IMR-90 (cell line): ENCODE data around the gene SRSF7.

Source experiments
- BHLHE40 ChIP-seq: fragments of 150-350 bp; IDR thresholded peaks from 2 replicates; pipeline ENCODE4 v1.6.1; 2016; ENCODE audit warnings: mild to moderate bottlenecking, low read depth, low read length
- FOS ChIP-seq: fragments of 150-350 bp; IDR thresholded peaks from 2 replicates; pipeline ENCODE4 v1.6.1; 2016; ENCODE audit warnings: low read depth, low read length
- MXI1 ChIP-seq: IDR thresholded peaks from 2 replicates; pipeline ENCODE4 v1.6.1; 2012; ENCODE audit warnings: low read depth, mild to moderate bottlenecking, low read length, moderate library complexity, borderline replicate concordance
- POLR2A ChIP-seq: IDR thresholded peaks from 2 replicates; pipeline ENCODE4 v1.6.1; 2012; ENCODE audit warnings: mild to moderate bottlenecking, low read depth, low read length
- TF ChIP-seq, protein P1 (sequence below): conservative IDR thresholded peaks from 2 replicates; pipeline ENCODE4 v1.5.1; 2012; ENCODE audit warnings: mild to moderate bottlenecking, low read depth, low read length, improper control_type of control experiment
- TF ChIP-seq, protein P2 (sequence below): fragments of 150-350 bp; IDR thresholded peaks from 2 replicates; pipeline ENCODE4 v1.6.1; 2016; ENCODE audit warnings: low read depth, mild to moderate bottlenecking, low read length, moderate library complexity, borderline replicate concordance

DNA sequence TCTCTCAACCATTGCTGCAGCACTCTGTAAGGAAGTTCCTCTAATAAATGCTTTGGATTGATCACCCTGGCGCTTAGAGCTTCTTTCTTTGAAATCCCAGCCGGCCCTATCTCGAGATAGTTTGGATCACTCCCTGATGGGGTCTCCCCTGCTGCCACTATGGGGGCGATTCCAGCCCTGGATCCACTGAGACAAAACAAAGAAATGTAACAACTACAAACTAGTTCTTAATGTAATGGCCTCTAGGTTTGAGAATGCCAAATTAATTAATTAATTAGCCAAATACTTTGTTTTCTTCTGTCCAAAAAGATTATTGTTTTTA lies 15.2 kb downstream of the SRSF7 start:
- TF ChIP-seq BHLHE40 = no peak
- TF ChIP-seq, protein P1, sequence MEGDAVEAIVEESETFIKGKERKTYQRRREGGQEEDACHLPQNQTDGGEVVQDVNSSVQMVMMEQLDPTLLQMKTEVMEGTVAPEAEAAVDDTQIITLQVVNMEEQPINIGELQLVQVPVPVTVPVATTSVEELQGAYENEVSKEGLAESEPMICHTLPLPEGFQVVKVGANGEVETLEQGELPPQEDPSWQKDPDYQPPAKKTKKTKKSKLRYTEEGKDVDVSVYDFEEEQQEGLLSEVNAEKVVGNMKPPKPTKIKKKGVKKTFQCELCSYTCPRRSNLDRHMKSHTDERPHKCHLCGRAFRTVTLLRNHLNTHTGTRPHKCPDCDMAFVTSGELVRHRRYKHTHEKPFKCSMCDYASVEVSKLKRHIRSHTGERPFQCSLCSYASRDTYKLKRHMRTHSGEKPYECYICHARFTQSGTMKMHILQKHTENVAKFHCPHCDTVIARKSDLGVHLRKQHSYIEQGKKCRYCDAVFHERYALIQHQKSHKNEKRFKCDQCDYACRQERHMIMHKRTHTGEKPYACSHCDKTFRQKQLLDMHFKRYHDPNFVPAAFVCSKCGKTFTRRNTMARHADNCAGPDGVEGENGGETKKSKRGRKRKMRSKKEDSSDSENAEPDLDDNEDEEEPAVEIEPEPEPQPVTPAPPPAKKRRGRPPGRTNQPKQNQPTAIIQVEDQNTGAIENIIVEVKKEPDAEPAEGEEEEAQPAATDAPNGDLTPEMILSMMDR = no peak
- TF ChIP-seq, protein P2, sequence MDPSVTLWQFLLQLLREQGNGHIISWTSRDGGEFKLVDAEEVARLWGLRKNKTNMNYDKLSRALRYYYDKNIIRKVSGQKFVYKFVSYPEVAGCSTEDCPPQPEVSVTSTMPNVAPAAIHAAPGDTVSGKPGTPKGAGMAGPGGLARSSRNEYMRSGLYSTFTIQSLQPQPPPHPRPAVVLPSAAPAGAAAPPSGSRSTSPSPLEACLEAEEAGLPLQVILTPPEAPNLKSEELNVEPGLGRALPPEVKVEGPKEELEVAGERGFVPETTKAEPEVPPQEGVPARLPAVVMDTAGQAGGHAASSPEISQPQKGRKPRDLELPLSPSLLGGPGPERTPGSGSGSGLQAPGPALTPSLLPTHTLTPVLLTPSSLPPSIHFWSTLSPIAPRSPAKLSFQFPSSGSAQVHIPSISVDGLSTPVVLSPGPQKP = no peak
- TF ChIP-seq POLR2A = no peak
- no peak for TF ChIP-seq MXI1
- no peak for TF ChIP-seq FOS
